Common myeloid progenitor, CD34-positive (primary cell): ENCODE results near the gene IRX6.

Experiments used
- CTCF ChIA-PET: fragments of 350-600 bp; sonication (Branson Sonifier 250); formaldehyde crosslinking; loops from one replicate; lab custom pipeline; 2021; ENCODE audit warnings: antibody characterized with exemption; lab: Charles Lee
- POLR2A ChIA-PET: fragments of 350-600 bp; sonication (Branson Sonifier 250); formaldehyde crosslinking; loops from one replicate; lab custom pipeline; 2021; ENCODE audit warnings: antibody characterized with exemption; lab: Charles Lee
- DNase-seq, 3 donors: peaks; one replicate each; pipeline versions ENCODE4 v3.0.0 to v3.0.0-alpha.2; 2013
- H3K27ac ChIP-seq, 2 experiments: 1 replicate in 1 of 2; 2 replicates in 1 of 2; pipeline ENCODE4 v1.7.0; 2013; ENCODE audit warnings: inconsistent platforms in 2 of 2, low read length in 2 of 2, mild to moderate bottlenecking in 2 of 2, low read depth in 1 of 2, moderate library complexity in 1 of 2; ENCODE audit not compliant: severe bottlenecking in 2 of 2, insufficient read depth in 1 of 2, poor library complexity in 1 of 2
- H3K27me3 ChIP-seq, 5 experiments: replicated peaks in 2 of 5; 1 replicate in 3 of 5; 2 replicates in 2 of 5; pipeline versions ENCODE4 v1.6.1 to v1.7.0; 2013; ENCODE audit warnings: low read length in 4 of 5, mild to moderate bottlenecking in 2 of 5, moderate library complexity in 2 of 5, inconsistent platforms in 1 of 5; ENCODE audit not compliant: insufficient read depth in 5 of 5, control insufficient read depth in 4 of 5
- H3K36me3 ChIP-seq, 4 experiments: 1 replicate in 2 of 4; 2 replicates in 2 of 4; pipeline versions ENCODE4 v1.6.1 to v1.7.0; 2013; ENCODE audit warnings: low read length in 3 of 4, control low read depth in 1 of 4, mild to moderate bottlenecking in 1 of 4; ENCODE audit not compliant: control insufficient read depth in 4 of 4, insufficient read depth in 4 of 4
- H3K4me1 ChIP-seq, 4 experiments: 1 replicate in 3 of 4; 2 replicates in 1 of 4; pipeline versions ENCODE4 v1.6.1 to v1.7.1; 2013; ENCODE audit warnings: low read length in 3 of 4, mild to moderate bottlenecking in 3 of 4, control low read depth in 1 of 4, inconsistent platforms in 1 of 4, moderate library complexity in 1 of 4; ENCODE audit not compliant: control insufficient read depth in 4 of 4, insufficient read depth in 4 of 4; ENCODE audit errors: control extremely low read depth in 1 of 4
- H3K4me3 ChIP-seq, 7 experiments: 1 replicate in 4 of 7; 2 replicates in 3 of 7; pipeline versions ENCODE4 v1.5.1 to v1.7.0; 2013; ENCODE audit warnings: mild to moderate bottlenecking in 7 of 7, low read length in 6 of 7, moderate library complexity in 6 of 7, inconsistent platforms in 2 of 7, low read depth in 2 of 7, control low read depth in 1 of 7; ENCODE audit not compliant: insufficient read depth in 4 of 7, control insufficient read depth in 1 of 7; ENCODE audit errors: extremely low read depth in 1 of 7
- H3K9me3 ChIP-seq, 5 experiments: 1 replicate in 4 of 5; 2 replicates in 1 of 5; pipeline versions ENCODE4 v1.6.1 to v1.7.1; 2013; ENCODE audit warnings: low read length in 4 of 5, mild to moderate bottlenecking in 2 of 5, inconsistent platforms in 1 of 5, low read depth in 1 of 5, moderate library complexity in 1 of 5; ENCODE audit not compliant: control insufficient read depth in 4 of 5, insufficient read depth in 2 of 5; ENCODE audit errors: control extremely low read depth in 1 of 5
- whole genome bisulfite sequencing: methylation state at CpG from one replicate; pipeline ENCODE4 v1.1.5; 2013; ENCODE audit not compliant: insufficient coverage; 5-methylcytosine and 5-hydroxymethylcytosine counted together

Gene IRX6

GRCh38 chr16:55341681-55342080, 17.7 kb downstream of the IRX6 start:
- no peaks in the 10 kb centered on the region for H3K36me3 ChIP-seq
- CTCF ChIA-PET, result interaction anchor here (0.9 kb wide), 1 partner anchor 10 kb away, joined by 3 read pairs; no protein-coding TSS in a partner anchor
- H3K4me3 ChIP-seq, result no peak overlapping the region
- H3K9me3 ChIP-seq, result no peaks in the 10 kb centered on the region
- 91% methylated on average over 4 of the region's 4 CpGs for WGBS
- peaks cover 8 to 62% (median 15%) of the 10 kb centered on the region in 5 experiments for H3K27me3 ChIP-seq
- no peak overlapping the region for H3K27ac ChIP-seq
- DNase-seq, result no peak
- no peaks in the 10 kb centered on the region for H3K4me1 ChIP-seq
- POLR2A ChIA-PET, result no interaction called here

- Histone ChIP-seq H3K9me3 (no peaks in the 10 kb centered on the region), H3K27me3 (peaks cover 0 to 42% (median 7%) of the 10 kb centered on the region in 5 experiments), H3K4me3 (no peak overlapping the region), H3K36me3 (no peaks in the 10 kb centered on the region), H3K4me1 (no peaks in the 10 kb centered on the region), H3K27ac (no peak overlapping the region)
- CTCF ChIA-PET, result no interaction called here
- 100% methylated on average over 4 of the region's 6 CpGs for WGBS
- POLR2A ChIA-PET, result no interaction called here
- DNase-seq, result no peak
Observed at GRCh38 chr16:55346475-55346874, 22.5 kb downstream of the IRX6 start.

DNA sequence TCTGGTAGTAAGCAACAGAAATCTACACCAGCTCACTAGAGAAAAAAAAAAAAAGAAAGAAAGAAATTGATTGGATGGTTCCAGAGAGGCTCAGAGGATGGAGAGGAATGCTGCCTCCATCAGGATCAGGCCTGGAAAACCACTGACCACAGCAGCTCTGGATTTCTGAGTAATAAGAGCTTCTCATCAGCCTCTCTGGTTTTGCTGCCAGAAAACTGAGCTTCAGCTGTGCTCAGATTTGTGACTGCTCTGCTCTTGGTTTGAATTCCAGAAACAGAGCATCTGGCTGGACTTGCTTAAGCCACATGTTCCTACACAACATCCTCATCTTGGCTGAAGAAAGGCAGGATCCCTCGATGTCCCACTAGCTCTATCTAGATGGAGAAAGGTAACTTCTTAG, 25.9 kb downstream of the IRX6 start:
- no peak overlapping the region for H3K27ac ChIP-seq
- no peak overlapping the region for H3K4me3 ChIP-seq
- H3K36me3 ChIP-seq, result no peaks in the 10 kb centered on the region
- ChIA-PET CTCF (no interaction called here), POLR2A (no interaction called here)
- peaks cover 0 to 22% (median 6%) of the 10 kb centered on the region in 5 experiments for H3K27me3 ChIP-seq
- H3K9me3 ChIP-seq, result peaks cover 0 to 5% (median 0%) of the 10 kb centered on the region in 5 experiments
- DNase-seq, result no peak
- H3K4me1 ChIP-seq, result no peaks in the 10 kb centered on the region
- no CpG with 5 or more reads among the region's 1 CpG for WGBS

- Histone ChIP-seq H3K27ac (no peak overlapping the region), H3K4me1 (no peaks in the 10 kb centered on the region), H3K9me3 (peaks cover 0 to 5% (median 0%) of the 10 kb centered on the region in 5 experiments), H3K27me3 (peaks cover 0 to 21% (median 6%) of the 10 kb centered on the region in 5 experiments), H3K4me3 (no peak overlapping the region), H3K36me3 (no peaks in the 10 kb centered on the region)
- ChIA-PET CTCF (interaction anchor here (0.7 kb wide), 1 partner anchor 9 kb away, joined by 3 read pairs; no protein-coding TSS in a partner anchor), POLR2A (interaction anchor here (0.6 kb wide), 1 partner anchor 159 kb away, joined by 5 read pairs; no protein-coding TSS in a partner anchor)
- no peak for DNase-seq
Observed at GRCh38 chr16:55350984-55351383, 27.0 kb downstream of the IRX6 start.

GRCh38 chr16:55351936-55352335, 27.9 kb downstream of the IRX6 start:
- Histone ChIP-seq H3K27me3 (peaks cover 0 to 21% (median 6%) of the 10 kb centered on the region in 5 experiments), H3K4me1 (no peaks in the 10 kb centered on the region), H3K9me3 (peaks cover 0 to 5% (median 0%) of the 10 kb centered on the region in 5 experiments), H3K27ac (no peak overlapping the region), H3K4me3 (no peak overlapping the region), H3K36me3 (no peaks in the 10 kb centered on the region)
- no peak for DNase-seq
- CTCF ChIA-PET, result interaction anchor here (0.7 to 1.3 kb wide), 2 partner anchors 10 to 112 kb away, joined by 3 to 4 read pairs; no protein-coding TSS in a partner anchor
- WGBS, result 100% methylated on average over 2 of the region's 3 CpGs
- POLR2A ChIA-PET, result no interaction called here

DNA sequence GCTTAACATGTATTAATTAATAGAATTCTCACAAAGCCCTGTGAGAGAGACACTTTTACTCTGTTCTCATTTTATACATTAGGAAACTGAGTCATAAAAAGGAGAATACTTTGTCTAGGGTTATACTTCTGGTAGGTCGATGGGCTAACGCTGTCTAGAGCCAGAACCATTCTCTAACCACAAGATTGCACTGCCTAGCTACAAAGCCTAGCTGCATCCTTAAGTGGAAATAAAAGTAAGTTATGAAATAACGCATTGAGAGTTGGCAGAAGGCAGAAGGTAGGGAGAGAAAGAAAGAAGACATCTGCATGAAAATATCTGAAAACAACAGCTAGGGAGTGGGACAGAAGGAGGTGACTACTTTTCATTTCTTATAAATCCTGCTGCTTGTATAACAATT, 33.2 kb downstream of the IRX6 start:
- H3K36me3 ChIP-seq, result no peaks in the 10 kb centered on the region
- POLR2A ChIA-PET, result no interaction called here
- peaks cover 0 to 5% (median 0%) of the 10 kb centered on the region in 5 experiments for H3K9me3 ChIP-seq
- no peak for DNase-seq
- no peak overlapping the region for H3K4me3 ChIP-seq
- H3K4me1 ChIP-seq, result no peaks in the 10 kb centered on the region
- CTCF ChIA-PET, result no interaction called here
- peaks cover 0 to 20% (median 6%) of the 10 kb centered on the region in 5 experiments for H3K27me3 ChIP-seq
- WGBS, result no CpG with 5 or more reads among the region's 3 CpGs
- no peak overlapping the region for H3K27ac ChIP-seq

GRCh38 chr16:55359946-55360345, 35.9 kb downstream of the IRX6 start:
- peaks cover 0 to 1% (median 0%) of the 10 kb centered on the region in 5 experiments for H3K9me3 ChIP-seq
- ChIA-PET POLR2A (no interaction called here), CTCF (no interaction called here)
- no peaks in the 10 kb centered on the region for H3K4me1 ChIP-seq
- peaks cover 5 to 20% (median 9%) of the 10 kb centered on the region in 5 experiments for H3K27me3 ChIP-seq
- DNase-seq, result no peak
- WGBS, result no CpG with 5 or more reads among the region's 2 CpGs
- H3K27ac ChIP-seq, result no peak overlapping the region
- H3K36me3 ChIP-seq, result no peaks in the 10 kb centered on the region
- no peak overlapping the region for H3K4me3 ChIP-seq
